IMR-90 (cell line): ENCODE data around the gene TSPAN14. TPM values are rescaled to one million over a fixed set of nuclear protein-coding genes. Genes with fewer than 3 reads are reported as not detected.

ENCODE experiments used
- ATAC-seq: fragments of 200-7000 bp; cut with Tn5 transposase; 2 replicates; pipeline ENCODE4 v1.9.1; 2020; ENCODE audit warnings: low read depth, mild to moderate bottlenecking, moderate library complexity
- BruUV-seq: library from RNA; stranded (reverse); fragments of 400-500 nt; replicated peaks from 2 replicates; lab custom pipeline; 2021; lab: Mats Ljungman, UMichigan
- CTCF ChIA-PET: fragments of 300-600 bp; formaldehyde crosslinking; extraction: SDS; loops from one replicate; lab custom pipeline; 2021; ENCODE audit warnings: antibody characterized with exemption; lab: Yijun Ruan, JAX
- POLR2A ChIA-PET: fragments of 300-600 bp; sonication (Branson Sonifier 250); formaldehyde crosslinking; loops from one replicate; lab custom pipeline; 2022; ENCODE audit warnings: antibody characterized with exemption; ENCODE audit not compliant: unreplicated experiment; lab: Charles Lee
- DNase-seq: peaks from one replicate; pipeline ENCODE4 v3.0.0; 2013
- H2AFZ ChIP-seq: replicated peaks from 2 replicates; pipeline ENCODE3; 2013; ENCODE audit warnings: low read length, mild to moderate bottlenecking; ENCODE audit not compliant: poor library complexity
- H2AK5ac ChIP-seq: 2 replicates; pipeline ENCODE4 v1.6.1; 2013; ENCODE audit warnings: low read depth, low read length, inconsistent platforms
- H2AK9ac ChIP-seq: replicated peaks from 2 replicates; pipeline ENCODE3; 2013; ENCODE audit warnings: mild to moderate bottlenecking, low read depth, low read length, moderate library complexity; ENCODE audit not compliant: poor library complexity
- H2BK120ac ChIP-seq: 2 replicates; pipeline ENCODE4 v1.6.1; 2013; ENCODE audit warnings: low read depth, low read length, inconsistent platforms
- H2BK15ac ChIP-seq: 3 replicates; pipeline ENCODE4 v1.6.1; 2013; ENCODE audit warnings: low read depth, low read length, inconsistent platforms
- H2BK20ac ChIP-seq: 2 replicates; pipeline ENCODE4 v1.6.1; 2013; ENCODE audit warnings: low read depth, mild to moderate bottlenecking, inconsistent platforms, low read length, moderate library complexity
- H2BK5ac ChIP-seq: 2 replicates; pipeline ENCODE4 v1.6.1; 2013; ENCODE audit warnings: mild to moderate bottlenecking, low read depth, low read length, inconsistent platforms; ENCODE audit not compliant: poor library complexity, severe bottlenecking
- H3K14ac ChIP-seq: replicated peaks from 2 replicates; pipeline ENCODE4 v1.6.1; 2013; ENCODE audit warnings: low read depth, low read length, inconsistent platforms
- H3K18ac ChIP-seq: 2 replicates; pipeline ENCODE4 v1.6.1; 2013; ENCODE audit warnings: low read depth, low read length, control low read depth
- H3K23ac ChIP-seq: 2 replicates; pipeline ENCODE4 v1.6.1; 2013; ENCODE audit warnings: low read depth, low read length, inconsistent platforms
- H3K27ac ChIP-seq: 2 replicates; pipeline ENCODE4 v1.5.1; 2013; ENCODE audit warnings: mild to moderate bottlenecking, control low read depth, low read length; ENCODE audit not compliant: insufficient read depth
- H3K27me3 ChIP-seq: 2 replicates; pipeline ENCODE4 v1.6.1; 2013; ENCODE audit warnings: low read length; ENCODE audit not compliant: control insufficient read depth, insufficient read depth
- H3K36me3 ChIP-seq: 2 replicates; pipeline ENCODE4 v1.6.1; 2013; ENCODE audit warnings: low read length, mixed read lengths; ENCODE audit not compliant: control insufficient read depth, insufficient read depth
- H3K4ac ChIP-seq: 2 replicates; pipeline ENCODE4 v1.6.1; 2013; ENCODE audit warnings: low read depth, low read length, inconsistent platforms
- H3K4me1 ChIP-seq: 2 replicates; pipeline ENCODE4 v1.6.1; 2013; ENCODE audit warnings: low read length, mixed read lengths; ENCODE audit not compliant: control insufficient read depth, insufficient read depth
- H3K4me2 ChIP-seq: 2 replicates; pipeline ENCODE4 v1.6.1; 2013; ENCODE audit warnings: low read depth, mild to moderate bottlenecking, control low read depth, low read length, moderate library complexity
- H3K4me3 ChIP-seq: 2 replicates; pipeline ENCODE4 v1.5.1; 2013; ENCODE audit warnings: low read depth, mild to moderate bottlenecking, control low read depth, low read length, moderate library complexity; ENCODE audit not compliant: insufficient read depth
- H3K56ac ChIP-seq: 2 replicates; pipeline ENCODE4 v1.6.1; 2013; ENCODE audit warnings: low read length, inconsistent platforms; ENCODE audit not compliant: insufficient read depth; ENCODE audit errors: extremely low read depth
- H3K79me1 ChIP-seq, 2 experiments: 2 replicates each; pipeline ENCODE4 v1.6.1; 2013; ENCODE audit warnings: low read length in 2 of 2, inconsistent platforms in 1 of 2, low read depth in 1 of 2
- H3K9ac ChIP-seq: 2 replicates; pipeline ENCODE4 v1.6.1; 2013; ENCODE audit warnings: low read depth, low read length, control low read depth
- H3K9me1 ChIP-seq: 2 replicates; pipeline ENCODE4 v1.6.1; 2013; ENCODE audit warnings: low read length, inconsistent platforms; ENCODE audit not compliant: insufficient read depth
- H3K9me3 ChIP-seq: 2 replicates; pipeline ENCODE4 v1.6.1; 2013; ENCODE audit warnings: low read length; ENCODE audit not compliant: control insufficient read depth, insufficient read depth
- H4K20me1 ChIP-seq: 2 replicates; pipeline ENCODE4 v1.6.1; 2013; ENCODE audit warnings: low read length, inconsistent platforms; ENCODE audit not compliant: insufficient read depth
- H4K5ac ChIP-seq: 2 replicates; pipeline ENCODE4 v1.6.1; 2013; ENCODE audit warnings: mild to moderate bottlenecking, low read depth, low read length, control low read depth
- H4K8ac ChIP-seq, 2 experiments: 2 replicates each; pipeline ENCODE4 v1.6.1; 2013; ENCODE audit warnings: low read depth in 2 of 2, low read length in 2 of 2, control low read depth in 1 of 2, inconsistent platforms in 1 of 2
- H4K91ac ChIP-seq: 2 replicates; pipeline ENCODE4 v1.6.1; 2013; ENCODE audit warnings: low read depth, low read length, inconsistent platforms; ENCODE audit not compliant: insufficient read depth
- BHLHE40 ChIP-seq: fragments of 150-350 bp; IDR thresholded peaks from 2 replicates; pipeline ENCODE4 v1.6.1; 2016; ENCODE audit warnings: mild to moderate bottlenecking, low read depth, low read length
- CEBPB ChIP-seq: IDR thresholded peaks from 2 replicates; pipeline ENCODE4 v1.6.1; 2012; ENCODE audit warnings: low read depth, low read length, improper control_type of control experiment
- CHD1 ChIP-seq: IDR thresholded peaks from 2 replicates; pipeline ENCODE4 v1.6.1; 2012; ENCODE audit warnings: low read depth, low read length, improper control_type of control experiment
- FOS ChIP-seq: fragments of 150-350 bp; IDR thresholded peaks from 2 replicates; pipeline ENCODE4 v1.6.1; 2016; ENCODE audit warnings: low read depth, low read length
- MAFK ChIP-seq: IDR thresholded peaks from 2 replicates; pipeline ENCODE4 v1.6.1; 2012; ENCODE audit warnings: low read depth, low read length, improper control_type of control experiment
- MAZ ChIP-seq: IDR thresholded peaks from 2 replicates; pipeline ENCODE4 v1.6.1; 2012; ENCODE audit warnings: low read depth, mild to moderate bottlenecking, low read length, improper control_type of control experiment, moderate library complexity, borderline replicate concordance
- MXI1 ChIP-seq: IDR thresholded peaks from 2 replicates; pipeline ENCODE4 v1.6.1; 2012; ENCODE audit warnings: low read depth, mild to moderate bottlenecking, low read length, moderate library complexity, borderline replicate concordance
- NFE2L2 ChIP-seq: fragments of 150-350 bp; IDR thresholded peaks from 2 replicates; pipeline ENCODE4 v1.6.1; 2016; ENCODE audit warnings: low read depth, mild to moderate bottlenecking, low read length
- POLR2A ChIP-seq: IDR thresholded peaks from 2 replicates; pipeline ENCODE4 v1.6.1; 2012; ENCODE audit warnings: mild to moderate bottlenecking, low read depth, low read length
- RAD21 ChIP-seq: IDR thresholded peaks from 2 replicates; pipeline ENCODE4 v1.6.1; 2012; ENCODE audit warnings: low read length, improper control_type of control experiment
- RCOR1 ChIP-seq: IDR thresholded peaks from 2 replicates; pipeline ENCODE4 v1.6.1; 2012; ENCODE audit warnings: mild to moderate bottlenecking, low read length, improper control_type of control experiment; ENCODE audit not compliant: insufficient replicate concordance
- RFX5 ChIP-seq: IDR thresholded peaks from 2 replicates; pipeline ENCODE4 v1.8.0; 2012; ENCODE audit warnings: low read depth, mild to moderate bottlenecking, low read length, moderate library complexity
- SMC3 ChIP-seq: fragments of 150-350 bp; IDR thresholded peaks from 2 replicates; pipeline ENCODE4 v1.6.1; 2016; ENCODE audit warnings: low read depth, mild to moderate bottlenecking, antibody characterized with exemption, low read length, moderate library complexity
- WGBS, 2 experiments: methylation state at CpG; one replicate each; pipeline versions ENCODE4 v1.1.5 to v1.1.7; 2013; ENCODE audit warnings: missing lambda C conversion rate in 2 of 2; ENCODE audit not compliant: insufficient read length in 1 of 2; ENCODE audit errors: extremely low coverage in 2 of 2; 5-methylcytosine and 5-hydroxymethylcytosine counted together
- dilution Hi-C: fragments of 300-500 bp; cut with HindIII; formaldehyde crosslinking; loops from one replicate; pipeline ENCODE4 v1.14.3; 2018; ENCODE audit warnings: low sequenced_read_pairs; ENCODE audit not compliant: unreplicated experiment
- in situ Hi-C: fragments of 300-500 bp; cut with MboI; formaldehyde crosslinking; loops from 3 replicates; pipeline ENCODE4 v1.14.3; 2019; ENCODE audit warnings: low sequenced_read_pairs, inconsistent platforms, mixed read lengths
- intact Hi-C: fragments of 100-400 bp; cut with micrococcal nuclease; formaldehyde crosslinking; loops from 2 replicates; pipeline ENCODE4 v1.10.0; 2022
- polyA plus RNA-seq, 3 experiments: library from polyadenylated mRNA; depleted of rRNA; stranded (reverse); fragments of >200 nt; gene quantifications; 2 replicates each; pipeline ENCODE4 v1.2.3, GENCODE V29; 2012; ENCODE audit warnings: low replicate concordance in 1 of 3
- total RNA-seq: library from RNA; depleted of rRNA; stranded (reverse); fragments of >200 nt; gene quantifications from 2 replicates; pipeline ENCODE4 v1.2.3, GENCODE V29; 2012
- TF ChIP-seq, protein P1 (sequence below): fragments of 150-350 bp; IDR thresholded peaks from 2 replicates; pipeline ENCODE4 v1.6.1; 2016; ENCODE audit warnings: low read depth, mild to moderate bottlenecking, low read length, moderate library complexity, borderline replicate concordance
- TF ChIP-seq, protein P2 (sequence below): conservative IDR thresholded peaks from 2 replicates; pipeline ENCODE4 v1.5.1; 2012; ENCODE audit warnings: mild to moderate bottlenecking, low read depth, low read length, improper control_type of control experiment
- TF ChIP-seq, protein P3 (sequence below): fragments of 150-350 bp; IDR thresholded peaks from 2 replicates; pipeline ENCODE4 v1.6.1; 2017; ENCODE audit warnings: mild to moderate bottlenecking, antibody characterized with exemption, low read length, low read depth

Gene TSPAN14
- total and polyA plus RNA-seq, 2 of the 4 experiments (the other 2 are of a cell fraction) = 18.5 to 43.0 TPM

GRCh38 chr10:80552151-80552646, 98.1 kb downstream of the TSPAN14 start:
- Histone ChIP-seq H3K9ac (no peak overlapping the region), H3K4me2 (no peak overlapping the region), H3K56ac (no peak overlapping the region), H3K9me1 (no peaks in the 10 kb centered on the region), H2AFZ (no peak overlapping the region), H3K79me1 (no peaks in the 10 kb centered on the region), H3K4me1 (no peaks in the 10 kb centered on the region), H3K27ac (no peak overlapping the region), H3K4me3 (no peak overlapping the region), H4K20me1 (no peaks in the 10 kb centered on the region), H3K14ac (no peak overlapping the region), H3K18ac (no peak overlapping the region), H3K27me3 (peaks cover 3% of the 10 kb centered on the region), H4K8ac (no peak overlapping the region), H2BK20ac (no peak overlapping the region), H2AK9ac (no peak overlapping the region), H3K9me3 (no peaks in the 10 kb centered on the region), H4K5ac (no peak overlapping the region), H2BK15ac (no peak overlapping the region), H3K4ac (no peak overlapping the region), H2BK120ac (no peak overlapping the region), H2AK5ac (no peak overlapping the region), H4K91ac (no peak overlapping the region), H2BK5ac (no peak overlapping the region), H3K36me3 (no peaks in the 10 kb centered on the region), H3K23ac (no peak overlapping the region)
- DNase-seq (no peak), ATAC-seq (no peak)
- 0% methylated on average over 1 of the region's 5 CpGs; no CpG with 5 or more reads in 1 of the 2 experiments for WGBS, 2 experiments
- BruUV-seq = no TSS peak
- dilution Hi-C loops (no loop called here), intact Hi-C loops (no loop called here), in situ Hi-C loops (no loop called here)
- ChIA-PET POLR2A (no interaction called here), CTCF (no interaction called here)
- TF ChIP-seq, protein P1, sequence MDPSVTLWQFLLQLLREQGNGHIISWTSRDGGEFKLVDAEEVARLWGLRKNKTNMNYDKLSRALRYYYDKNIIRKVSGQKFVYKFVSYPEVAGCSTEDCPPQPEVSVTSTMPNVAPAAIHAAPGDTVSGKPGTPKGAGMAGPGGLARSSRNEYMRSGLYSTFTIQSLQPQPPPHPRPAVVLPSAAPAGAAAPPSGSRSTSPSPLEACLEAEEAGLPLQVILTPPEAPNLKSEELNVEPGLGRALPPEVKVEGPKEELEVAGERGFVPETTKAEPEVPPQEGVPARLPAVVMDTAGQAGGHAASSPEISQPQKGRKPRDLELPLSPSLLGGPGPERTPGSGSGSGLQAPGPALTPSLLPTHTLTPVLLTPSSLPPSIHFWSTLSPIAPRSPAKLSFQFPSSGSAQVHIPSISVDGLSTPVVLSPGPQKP = no peak
- TF ChIP-seq RCOR1 (no peak), MAFK (no peak), POLR2A (no peak), CHD1 (no peak), FOS (no peak), BHLHE40 (no peak), CEBPB (no peak), SMC3 (no peak), NFE2L2 (no peak), MAZ (no peak), RAD21 (no peak), MXI1 (no peak), RFX5 (no peak)
- TF ChIP-seq, protein P2, sequence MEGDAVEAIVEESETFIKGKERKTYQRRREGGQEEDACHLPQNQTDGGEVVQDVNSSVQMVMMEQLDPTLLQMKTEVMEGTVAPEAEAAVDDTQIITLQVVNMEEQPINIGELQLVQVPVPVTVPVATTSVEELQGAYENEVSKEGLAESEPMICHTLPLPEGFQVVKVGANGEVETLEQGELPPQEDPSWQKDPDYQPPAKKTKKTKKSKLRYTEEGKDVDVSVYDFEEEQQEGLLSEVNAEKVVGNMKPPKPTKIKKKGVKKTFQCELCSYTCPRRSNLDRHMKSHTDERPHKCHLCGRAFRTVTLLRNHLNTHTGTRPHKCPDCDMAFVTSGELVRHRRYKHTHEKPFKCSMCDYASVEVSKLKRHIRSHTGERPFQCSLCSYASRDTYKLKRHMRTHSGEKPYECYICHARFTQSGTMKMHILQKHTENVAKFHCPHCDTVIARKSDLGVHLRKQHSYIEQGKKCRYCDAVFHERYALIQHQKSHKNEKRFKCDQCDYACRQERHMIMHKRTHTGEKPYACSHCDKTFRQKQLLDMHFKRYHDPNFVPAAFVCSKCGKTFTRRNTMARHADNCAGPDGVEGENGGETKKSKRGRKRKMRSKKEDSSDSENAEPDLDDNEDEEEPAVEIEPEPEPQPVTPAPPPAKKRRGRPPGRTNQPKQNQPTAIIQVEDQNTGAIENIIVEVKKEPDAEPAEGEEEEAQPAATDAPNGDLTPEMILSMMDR = no peak
- TF ChIP-seq, protein P3, sequence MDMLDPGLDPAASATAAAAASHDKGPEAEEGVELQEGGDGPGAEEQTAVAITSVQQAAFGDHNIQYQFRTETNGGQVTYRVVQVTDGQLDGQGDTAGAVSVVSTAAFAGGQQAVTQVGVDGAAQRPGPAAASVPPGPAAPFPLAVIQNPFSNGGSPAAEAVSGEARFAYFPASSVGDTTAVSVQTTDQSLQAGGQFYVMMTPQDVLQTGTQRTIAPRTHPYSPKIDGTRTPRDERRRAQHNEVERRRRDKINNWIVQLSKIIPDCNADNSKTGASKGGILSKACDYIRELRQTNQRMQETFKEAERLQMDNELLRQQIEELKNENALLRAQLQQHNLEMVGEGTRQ = no peak
